ENCODE results near the gene VGLL4. TPM values are rescaled to one million over a fixed set of nuclear protein-coding genes. Genes with fewer than 3 reads are reported as not detected.

VGLL4 gene
- total RNA-seq, 2 experiments from 2014 or later: 24.4 to 24.9 TPM

Other genes with a start within 250 kb of the VGLL4 start
- 10 to 100 TPM; 26.3 to 30.2 TPM for gene TAMM41, start 203.0 kb upstream of the VGLL4 start, total RNA-seq